ENCODE data around the gene NAPB.

- no peak for TF ChIP-seq POLR2AphosphoS5 (IDR thresholded peaks at IDR 0.05)
- TF ChIP-seq CTCF (IDR thresholded peaks at IDR 0.05), result no peak
Measured at GRCh38 chr20:23344336-23344735, 77.0 kb downstream of the NAPB start.

All from sigmoid colon (tissue), 4 donors.